ENCODE results near the gene ADCK2. TPM values are rescaled to one million over a fixed set of nuclear protein-coding genes. Genes with fewer than 3 reads are reported as not detected.
"Not testable (repeated sequence)": the region's sequence is repeated elsewhere in the genome, so short reads cannot be mapped to it uniquely, and the experiment has no call there.

The ADCK2 gene

GRCh38 chr7:140734729-140735128 is 62.0 kb downstream of the ADCK2 start:
- no peak overlapping the region for H4K5ac ChIP-seq (ENCODE audit: low read length)
- no peak overlapping the region for H3K27ac ChIP-seq (ENCODE audit: low read depth, low read length)
- no peak overlapping the region for H4K8ac ChIP-seq (ENCODE audit: low read depth, low read length)
- no peaks in the 10 kb centered on the region for H3K36me3 ChIP-seq (ENCODE audit: control insufficient read depth, insufficient read depth, low read length)
- H3K23ac ChIP-seq (ENCODE audit: low read length) = no peak overlapping the region
- H3K27me3 ChIP-seq (ENCODE audit: insufficient read depth, low read length, poor library complexity) = no peaks in the 10 kb centered on the region
- DNase-seq = no peak
- H2BK120ac ChIP-seq (ENCODE audit: low read depth, low read length) = no peak overlapping the region
- no peak overlapping the region for H3K56ac ChIP-seq (ENCODE audit: low read length)
- no peaks in the 10 kb centered on the region for H3K4me1 ChIP-seq (ENCODE audit: control insufficient read depth, low read depth, low read length)
- no peak overlapping the region for H3K9ac ChIP-seq (ENCODE audit: low read length)
- no peak overlapping the region for H3K4ac ChIP-seq (ENCODE audit: low read depth, low read length)
- no peak overlapping the region for H3K4me2 ChIP-seq (ENCODE audit: low read length)
- WGBS (ENCODE audit: extremely low coverage, insufficient coverage, low lambda C conversion rate) = no CpG with 5 or more reads among the region's 2 CpGs
- no peak overlapping the region for H2AK5ac ChIP-seq (ENCODE audit: low read length)
- no peak overlapping the region for H3K4me3 ChIP-seq (ENCODE audit: low read length)
- H3K79me2 ChIP-seq (ENCODE audit: control insufficient read depth, insufficient read depth, low read length) = no peaks in the 10 kb centered on the region
- no peak overlapping the region for H2BK15ac ChIP-seq (replicated peaks; ENCODE audit: low read depth)
- H3K18ac ChIP-seq (ENCODE audit: low read length) = no peak overlapping the region
- H2BK5ac ChIP-seq (ENCODE audit: low read length) = no peak overlapping the region
- no peaks in the 10 kb centered on the region for H3K79me1 ChIP-seq (ENCODE audit: low read length)

GRCh38 chr7:140738280-140738679 is 65.5 kb downstream of the ADCK2 start:
- H3K4ac ChIP-seq (ENCODE audit: low read depth, low read length) = no peak overlapping the region
- H3K36me3 ChIP-seq (ENCODE audit: control insufficient read depth, insufficient read depth, low read length) = no peaks in the 10 kb centered on the region
- H2BK15ac ChIP-seq (replicated peaks; ENCODE audit: low read depth) = no peak overlapping the region
- no peak overlapping the region for H3K27ac ChIP-seq (ENCODE audit: low read depth, low read length)
- no peak overlapping the region for H2AK5ac ChIP-seq (ENCODE audit: low read length)
- no peaks in the 10 kb centered on the region for H3K79me1 ChIP-seq (ENCODE audit: low read length)
- no peak overlapping the region for H3K23ac ChIP-seq (ENCODE audit: low read length)
- no peak overlapping the region for H3K18ac ChIP-seq (ENCODE audit: low read length)
- H2BK120ac ChIP-seq (ENCODE audit: low read depth, low read length) = no peak overlapping the region
- H3K4me2 ChIP-seq (ENCODE audit: low read length) = no peak overlapping the region
- H2BK5ac ChIP-seq (ENCODE audit: low read length) = no peak overlapping the region
- no peaks in the 10 kb centered on the region for H3K27me3 ChIP-seq (ENCODE audit: insufficient read depth, low read length, poor library complexity)
- H3K79me2 ChIP-seq (ENCODE audit: control insufficient read depth, insufficient read depth, low read length) = no peaks in the 10 kb centered on the region
- no peak overlapping the region for H3K4me3 ChIP-seq (ENCODE audit: low read length)
- H4K8ac ChIP-seq (ENCODE audit: low read depth, low read length) = no peak overlapping the region
- no peaks in the 10 kb centered on the region for H3K4me1 ChIP-seq (ENCODE audit: control insufficient read depth, low read depth, low read length)
- no peak for DNase-seq
- no peak overlapping the region for H3K56ac ChIP-seq (ENCODE audit: low read length)
- no peak overlapping the region for H3K9ac ChIP-seq (ENCODE audit: low read length)
- no peak overlapping the region for H4K5ac ChIP-seq (ENCODE audit: low read length)

- H2AK5ac ChIP-seq (ENCODE audit: low read length); H3K23ac ChIP-seq (ENCODE audit: low read length); H3K56ac ChIP-seq (ENCODE audit: low read length); H3K79me1 ChIP-seq (ENCODE audit: low read length); H3K27ac ChIP-seq (ENCODE audit: low read depth, low read length); H3K4me3 ChIP-seq (ENCODE audit: low read length); H3K27me3 ChIP-seq (ENCODE audit: insufficient read depth, low read length, poor library complexity); DNase-seq; H2BK5ac ChIP-seq (ENCODE audit: low read length); H4K8ac ChIP-seq (ENCODE audit: low read depth, low read length); H4K5ac ChIP-seq (ENCODE audit: low read length); H3K18ac ChIP-seq (ENCODE audit: low read length); H2BK15ac ChIP-seq (replicated peaks; ENCODE audit: low read depth); H3K79me2 ChIP-seq (ENCODE audit: control insufficient read depth, insufficient read depth, low read length); H3K4ac ChIP-seq (ENCODE audit: low read depth, low read length); H3K4me2 ChIP-seq (ENCODE audit: low read length); H2BK120ac ChIP-seq (ENCODE audit: low read depth, low read length); H3K36me3 ChIP-seq (ENCODE audit: control insufficient read depth, insufficient read depth, low read length); H3K4me1 ChIP-seq (ENCODE audit: control insufficient read depth, low read depth, low read length); H3K9ac ChIP-seq (ENCODE audit: low read length): not testable (repeated sequence)
- no CpG with 5 or more reads among the region's 4 CpGs for WGBS (ENCODE audit: extremely low coverage, insufficient coverage, low lambda C conversion rate)
Measured at GRCh38 chr7:140743255-140743654, 70.5 kb downstream of the ADCK2 start.

GRCh38 chr7:140744005-140744404 is 71.3 kb downstream of the ADCK2 start:
- H4K8ac ChIP-seq (ENCODE audit: low read depth, low read length) = no peak overlapping the region
- no peak overlapping the region for H2BK120ac ChIP-seq (ENCODE audit: low read depth, low read length)
- H3K4me2 ChIP-seq (ENCODE audit: low read length) = no peak overlapping the region
- H4K5ac ChIP-seq (ENCODE audit: low read length) = no peak overlapping the region
- H3K79me2 ChIP-seq (ENCODE audit: control insufficient read depth, insufficient read depth, low read length) = no peaks in the 10 kb centered on the region
- no peak overlapping the region for H3K23ac ChIP-seq (ENCODE audit: low read length)
- H3K27ac ChIP-seq (ENCODE audit: low read depth, low read length) = no peak overlapping the region
- H3K4ac ChIP-seq (ENCODE audit: low read depth, low read length) = no peak overlapping the region
- H3K56ac ChIP-seq (ENCODE audit: low read length) = no peak overlapping the region
- no peaks in the 10 kb centered on the region for H3K4me1 ChIP-seq (ENCODE audit: control insufficient read depth, low read depth, low read length)
- no CpG with 5 or more reads among the region's 2 CpGs for WGBS (ENCODE audit: extremely low coverage, insufficient coverage, low lambda C conversion rate)
- DNase-seq = no peak
- H3K27me3 ChIP-seq (ENCODE audit: insufficient read depth, low read length, poor library complexity) = no peaks in the 10 kb centered on the region
- no peak overlapping the region for H2BK5ac ChIP-seq (ENCODE audit: low read length)
- no peak overlapping the region for H2AK5ac ChIP-seq (ENCODE audit: low read length)
- H2BK15ac ChIP-seq (replicated peaks; ENCODE audit: low read depth) = no peak overlapping the region
- no peak overlapping the region for H3K18ac ChIP-seq (ENCODE audit: low read length)
- H3K9ac ChIP-seq (ENCODE audit: low read length) = no peak overlapping the region
- no peaks in the 10 kb centered on the region for H3K36me3 ChIP-seq (ENCODE audit: control insufficient read depth, insufficient read depth, low read length)
- H3K79me1 ChIP-seq (ENCODE audit: low read length) = no peaks in the 10 kb centered on the region
- H3K4me3 ChIP-seq (ENCODE audit: low read length) = no peak overlapping the region

Small RNA genes within 50 kb of the gene (small RNA-seq; reads per million reads assigned to genes)
- not detected for gene RN7SL771P (ENCODE audit: insufficient read depth)
